ENCODE data around the gene OIP5. TPM values are rescaled to one million over a fixed set of nuclear protein-coding genes. Genes with fewer than 3 reads are reported as not detected.

The OIP5 gene
- total and polyA plus RNA-seq, 9 of the 15 experiments (the other 6 are each of a cell fraction or from before 2014, with no cell fraction given) = 8.3 to 54.8 (median 35.3) TPM

DNA sequence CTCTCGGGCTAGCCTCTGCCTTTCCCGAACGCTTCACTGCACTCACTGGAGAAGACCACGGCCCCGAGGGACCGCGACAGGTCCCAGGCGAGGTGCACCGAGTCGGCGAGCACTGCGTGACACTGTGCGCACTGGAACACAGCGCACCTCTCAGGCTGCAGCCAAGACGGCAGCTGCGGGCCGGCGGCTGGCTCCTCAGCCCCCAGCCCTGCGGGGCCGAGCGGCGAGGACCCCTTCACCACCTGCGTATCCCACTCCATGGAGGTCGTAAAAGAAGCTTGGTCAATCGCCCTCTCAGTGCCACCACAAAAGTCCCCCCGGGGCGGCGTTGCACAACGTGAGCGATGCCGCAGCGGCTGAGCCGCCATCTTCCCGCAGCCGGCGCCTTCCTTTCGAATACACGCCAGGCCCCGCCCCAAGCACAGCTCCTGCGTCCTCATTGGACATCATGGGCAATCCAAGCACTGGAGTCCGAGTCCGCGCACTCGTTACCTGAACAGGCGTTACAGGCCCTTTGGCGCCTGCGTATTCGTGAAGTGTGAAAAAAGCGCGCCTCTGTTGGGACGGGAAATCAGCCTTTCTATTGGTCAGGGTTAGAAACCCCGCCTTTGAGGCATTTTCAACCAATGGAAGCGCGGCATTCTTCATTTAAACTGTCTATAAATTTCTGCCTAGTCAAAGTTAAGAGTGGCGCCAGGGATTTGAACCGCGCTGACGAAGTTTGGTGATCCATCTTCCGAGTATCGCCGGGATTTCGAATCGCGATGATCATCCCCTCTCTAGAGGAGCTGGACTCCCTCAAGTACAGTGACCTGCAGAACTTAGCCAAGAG is at the start of gene OIP5, which contains the start of gene NUSAP1 (continued):
- no peak for TF ChIP-seq HDAC6 (IDR thresholded peaks at IDR 0.05; ENCODE audit: low read depth, low read length)
- peak in 1 of 2 experiments; percentile 56; a peak in 1 of 4 replicates for TF ChIP-seq SRF (CRISPR knock-in tag; IDR thresholded peaks at IDR 0.05)
- peak; percentile 88 for TF ChIP-seq TAF9B (IDR thresholded peaks at IDR 0.05; ENCODE audit: partially characterized antibody)
- TF ChIP-seq, protein P1, sequence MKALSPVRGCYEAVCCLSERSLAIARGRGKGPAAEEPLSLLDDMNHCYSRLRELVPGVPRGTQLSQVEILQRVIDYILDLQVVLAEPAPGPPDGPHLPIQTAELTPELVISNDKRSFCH (CRISPR knock-in tag; IDR thresholded peaks at IDR 0.05) = no peak
- TF ChIP-seq, protein P1 (tag; IDR thresholded peaks at IDR 0.05) = peak; percentile 80; the same call in 1 of the 2 replicates
- TF ChIP-seq, protein P2, sequence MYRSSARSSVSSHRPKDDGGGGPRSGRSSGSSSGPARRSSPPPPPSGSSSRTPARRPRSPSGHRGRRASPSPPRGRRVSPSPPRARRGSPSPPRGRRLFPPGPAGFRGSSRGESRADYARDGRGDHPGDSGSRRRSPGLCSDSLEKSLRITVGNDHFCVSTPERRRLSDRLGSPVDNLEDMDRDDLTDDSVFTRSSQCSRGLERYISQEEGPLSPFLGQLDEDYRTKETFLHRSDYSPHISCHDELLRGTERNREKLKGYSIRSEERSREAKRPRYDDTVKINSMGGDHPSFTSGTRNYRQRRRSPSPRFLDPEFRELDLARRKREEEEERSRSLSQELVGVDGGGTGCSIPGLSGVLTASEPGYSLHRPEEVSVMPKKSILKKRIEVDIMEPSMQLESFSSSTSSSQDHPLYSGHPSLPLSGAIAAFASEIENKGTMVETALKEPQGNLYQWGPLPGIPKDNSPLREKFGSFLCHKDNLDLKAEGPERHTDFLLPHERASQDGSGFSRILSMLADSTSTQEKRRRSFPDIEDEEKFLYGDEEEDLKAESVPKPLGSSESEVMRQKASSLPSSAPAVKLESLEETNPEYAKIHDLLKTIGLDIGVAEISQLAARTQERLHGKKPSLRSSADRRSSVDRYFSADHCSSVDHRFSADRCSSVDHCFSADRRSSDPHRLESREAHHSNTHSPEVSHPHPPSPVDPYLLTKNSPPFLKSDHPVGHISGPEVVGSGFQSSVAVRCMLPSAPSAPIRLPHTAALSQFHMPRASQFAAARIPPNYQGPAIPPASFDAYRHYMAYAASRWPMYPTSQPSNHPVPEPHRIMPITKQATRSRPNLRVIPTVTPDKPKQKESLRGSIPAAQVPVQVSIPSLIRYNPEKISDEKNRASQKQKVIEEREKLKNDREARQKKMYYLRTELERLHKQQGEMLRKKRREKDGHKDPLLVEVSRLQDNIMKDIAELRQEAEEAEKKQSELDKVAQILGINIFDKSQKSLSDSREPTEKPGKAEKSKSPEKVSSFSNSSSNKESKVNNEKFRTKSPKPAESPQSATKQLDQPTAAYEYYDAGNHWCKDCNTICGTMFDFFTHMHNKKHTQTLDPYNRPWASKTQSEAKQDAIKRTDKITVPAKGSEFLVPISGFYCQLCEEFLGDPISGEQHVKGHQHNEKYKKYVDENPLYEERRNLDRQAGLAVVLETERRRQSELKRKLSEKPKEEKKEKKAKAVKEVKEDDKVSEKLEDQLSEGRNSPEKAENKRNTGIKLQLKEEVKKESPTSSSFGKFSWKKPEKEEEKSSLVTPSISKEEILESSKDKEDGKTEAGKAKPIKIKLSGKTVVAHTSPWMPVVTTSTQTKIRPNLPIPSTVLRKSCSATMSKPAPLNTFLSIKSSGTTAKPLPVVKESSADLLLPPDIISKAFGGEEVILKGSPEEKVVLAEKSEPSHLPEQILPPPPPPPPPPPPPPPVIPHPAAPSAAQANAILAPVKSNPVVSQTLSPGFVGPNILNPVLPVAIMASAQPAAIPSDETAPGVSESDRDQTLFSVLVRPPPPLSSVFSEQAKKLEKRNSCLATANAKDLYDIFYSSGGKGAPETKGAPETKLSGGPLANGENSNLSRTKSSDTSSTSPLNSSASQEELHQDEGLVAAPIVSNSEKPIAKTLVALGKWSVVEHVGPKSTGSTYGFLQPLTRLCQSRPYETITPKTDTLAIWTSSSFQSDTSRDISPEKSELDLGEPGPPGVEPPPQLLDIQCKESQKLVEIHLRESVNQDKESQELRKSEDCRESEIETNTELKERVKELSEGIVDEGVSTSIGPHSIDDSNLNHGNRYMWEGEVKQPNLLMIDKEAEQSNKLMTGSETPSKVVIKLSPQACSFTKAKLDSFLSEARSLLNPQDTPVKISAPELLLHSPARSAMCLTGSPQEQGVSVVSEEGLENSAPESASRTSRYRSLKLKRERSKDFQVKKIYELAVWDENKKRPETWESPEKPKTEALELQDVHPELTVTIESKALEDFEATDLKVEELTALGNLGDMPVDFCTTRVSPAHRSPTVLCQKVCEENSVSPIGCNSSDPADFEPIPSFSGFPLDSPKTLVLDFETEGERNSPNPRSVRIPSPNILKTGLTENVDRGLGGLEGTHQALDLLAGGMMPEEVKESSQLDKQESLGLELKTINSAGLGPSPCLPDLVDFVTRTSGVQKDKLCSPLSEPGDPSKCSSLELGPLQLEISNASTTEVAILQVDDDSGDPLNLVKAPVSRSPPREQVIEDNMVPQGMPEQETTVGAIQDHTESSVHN (IDR thresholded peaks at IDR 0.05; ENCODE audit: borderline replicate concordance in 1 of 2, low read depth in 1 of 2) = no peak
- TF ChIP-seq BRD4 (IDR thresholded peaks at IDR 0.05) = peak; percentile 58; the same call in 1 of the 2 replicates
- TF ChIP-seq, protein P3, sequence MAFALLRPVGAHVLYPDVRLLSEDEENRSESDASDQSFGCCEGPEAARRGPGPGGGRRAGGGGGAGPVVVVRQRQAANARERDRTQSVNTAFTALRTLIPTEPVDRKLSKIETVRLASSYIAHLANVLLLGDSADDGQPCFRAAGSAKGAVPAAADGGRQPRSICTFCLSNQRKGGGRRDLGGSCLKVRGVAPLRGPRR (CRISPR knock-in tag; IDR thresholded peaks at IDR 0.05) = no peak
- TF ChIP-seq CBX8 (IDR thresholded peaks at IDR 0.05; ENCODE audit: borderline replicate concordance, extremely low read depth, low read depth, low read length, poor library complexity, severe bottlenecking) = no peak
- 0 out of 2 replicates have a peak, but pooled peaks have one; percentile 76 for TF ChIP-seq ZBTB1 (CRISPR knock-in tag; IDR thresholded peaks at IDR 0.05; ENCODE audit: borderline replicate concordance, low read depth)
- TF ChIP-seq, protein P4, sequence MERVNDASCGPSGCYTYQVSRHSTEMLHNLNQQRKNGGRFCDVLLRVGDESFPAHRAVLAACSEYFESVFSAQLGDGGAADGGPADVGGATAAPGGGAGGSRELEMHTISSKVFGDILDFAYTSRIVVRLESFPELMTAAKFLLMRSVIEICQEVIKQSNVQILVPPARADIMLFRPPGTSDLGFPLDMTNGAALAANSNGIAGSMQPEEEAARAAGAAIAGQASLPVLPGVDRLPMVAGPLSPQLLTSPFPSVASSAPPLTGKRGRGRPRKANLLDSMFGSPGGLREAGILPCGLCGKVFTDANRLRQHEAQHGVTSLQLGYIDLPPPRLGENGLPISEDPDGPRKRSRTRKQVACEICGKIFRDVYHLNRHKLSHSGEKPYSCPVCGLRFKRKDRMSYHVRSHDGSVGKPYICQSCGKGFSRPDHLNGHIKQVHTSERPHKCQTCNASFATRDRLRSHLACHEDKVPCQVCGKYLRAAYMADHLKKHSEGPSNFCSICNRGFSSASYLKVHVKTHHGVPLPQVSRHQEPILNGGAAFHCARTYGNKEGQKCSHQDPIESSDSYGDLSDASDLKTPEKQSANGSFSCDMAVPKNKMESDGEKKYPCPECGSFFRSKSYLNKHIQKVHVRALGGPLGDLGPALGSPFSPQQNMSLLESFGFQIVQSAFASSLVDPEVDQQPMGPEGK (CRISPR knock-in tag; IDR thresholded peaks at IDR 0.05; ENCODE audit: borderline replicate concordance) = no peak
- peak; percentile 18; the same call in 1 of the 2 replicates for TF ChIP-seq CBFB (CRISPR knock-in tag; IDR thresholded peaks at IDR 0.05)
- peak; percentile 92 for TF ChIP-seq ZFX (CRISPR knock-in tag; IDR thresholded peaks at IDR 0.05)
- no peak for TF ChIP-seq CCAR2 (IDR thresholded peaks at IDR 0.05; ENCODE audit: low read depth, low read length)

Data from K562 (cell line).